ENCODE measurements around the gene LEFTY1.
A peak's percentile ranks its signal among the peaks of the same experiment; 100 is the strongest.
"Not testable (repeated sequence)": the region's sequence is repeated elsewhere in the genome, so short reads cannot be mapped to it uniquely, and the experiment has no call there.

The LEFTY1 gene

DNA sequence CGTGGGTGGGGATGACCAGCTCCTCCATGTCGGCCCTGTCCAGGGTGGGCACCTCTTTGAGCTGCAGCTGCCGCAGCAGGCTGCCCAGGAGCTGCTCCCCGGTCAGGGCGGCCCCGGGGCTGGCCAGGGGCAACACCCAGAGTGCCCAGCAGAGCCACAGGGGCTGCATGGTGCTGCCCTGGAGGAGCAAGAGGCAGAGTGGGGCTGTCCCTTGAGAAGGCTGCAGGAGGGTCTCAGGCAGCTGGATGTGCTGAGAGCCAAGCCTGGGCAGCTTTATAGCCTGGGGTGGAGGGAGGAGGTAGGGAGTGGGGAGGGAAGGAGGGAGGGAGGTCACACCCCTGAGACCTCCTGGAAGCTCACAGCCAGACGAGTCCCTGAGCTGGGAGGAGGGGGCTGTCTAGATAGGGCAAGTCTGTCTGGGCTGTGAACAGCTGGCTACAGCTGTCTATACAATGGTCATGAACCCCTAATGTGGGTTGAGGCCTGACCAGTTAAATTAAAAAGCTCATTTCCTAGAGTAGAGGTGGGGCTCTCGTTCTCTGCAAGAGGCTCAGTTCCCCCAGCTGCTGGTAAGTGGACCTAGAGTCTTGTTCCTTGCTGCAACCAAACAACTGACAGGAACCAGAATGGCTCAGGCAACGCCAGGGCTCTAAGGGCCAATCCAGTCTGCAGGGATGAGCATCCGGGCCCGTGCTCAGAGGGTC is at the start of gene LEFTY1:
TSS of gene LEFTY1 (minus strand) at position 249 of the 704 bp plus-strand sequence. CDS start at position 169, 80 bp downstream.
- no peak for DNase-seq

- DNase-seq: no peak
Observed at GRCh38 chr1:225937048-225937968, 48.4 kb upstream of the LEFTY1 start.

GRCh38 chr1:225936523-225936922 is 47.6 kb upstream of the LEFTY1 start:
- DNase-seq: no peak

- DNase-seq: not testable (repeated sequence)
Observed at GRCh38 chr1:225936086-225936485, 47.1 kb upstream of the LEFTY1 start.

DNA sequence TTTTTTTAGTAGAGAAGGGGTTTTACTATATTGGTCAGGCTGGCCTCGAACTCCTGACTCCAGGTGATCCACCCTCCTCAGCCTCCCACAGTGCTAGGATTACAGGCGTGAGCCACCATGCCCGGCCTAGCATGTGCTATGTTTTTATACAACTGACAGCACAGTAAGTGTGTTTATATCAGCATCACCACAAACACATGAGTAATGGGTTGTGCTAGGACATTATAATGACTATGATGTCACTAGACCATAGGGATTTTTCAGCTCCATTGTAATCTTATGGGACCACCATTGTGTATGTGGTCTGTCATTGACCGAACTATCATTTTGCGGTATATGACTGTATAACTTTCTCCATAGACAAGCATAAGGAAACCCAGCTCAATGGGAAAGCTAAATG is 45.8 kb upstream of the LEFTY1 start:
- no peak for DNase-seq

- no peak for DNase-seq
Observed at GRCh38 chr1:225933072-225933471, 44.1 kb upstream of the LEFTY1 start.

GRCh38 chr1:225931270-225932136 is 42.6 kb upstream of the LEFTY1 start:
- no peak for DNase-seq

GRCh38 chr1:225930566-225930965 is 41.6 kb upstream of the LEFTY1 start:
- no peak for DNase-seq

DNA sequence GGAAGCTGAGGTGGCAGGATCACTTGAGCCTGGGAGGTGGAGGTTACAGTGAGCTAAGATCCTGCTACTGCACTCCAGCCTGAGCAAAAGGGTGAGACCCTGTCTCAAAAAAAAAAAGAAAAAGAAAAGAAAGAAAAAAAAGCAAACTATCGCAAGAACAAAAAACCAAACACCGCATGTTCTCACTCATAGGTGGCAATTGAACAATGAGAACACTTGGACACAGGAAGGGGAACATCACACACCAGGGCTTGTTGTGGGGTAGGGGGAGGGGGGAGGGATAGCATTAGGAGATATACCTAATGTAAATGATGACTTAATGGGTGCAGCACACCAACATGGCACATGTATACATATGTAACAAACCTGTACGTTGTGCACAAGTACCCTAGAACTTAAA is 40.5 kb upstream of the LEFTY1 start:
- DNase-seq: not testable (repeated sequence)

- DNase-seq: no peak
Observed at GRCh38 chr1:225928186-225929175, 39.5 kb upstream of the LEFTY1 start.

DNA sequence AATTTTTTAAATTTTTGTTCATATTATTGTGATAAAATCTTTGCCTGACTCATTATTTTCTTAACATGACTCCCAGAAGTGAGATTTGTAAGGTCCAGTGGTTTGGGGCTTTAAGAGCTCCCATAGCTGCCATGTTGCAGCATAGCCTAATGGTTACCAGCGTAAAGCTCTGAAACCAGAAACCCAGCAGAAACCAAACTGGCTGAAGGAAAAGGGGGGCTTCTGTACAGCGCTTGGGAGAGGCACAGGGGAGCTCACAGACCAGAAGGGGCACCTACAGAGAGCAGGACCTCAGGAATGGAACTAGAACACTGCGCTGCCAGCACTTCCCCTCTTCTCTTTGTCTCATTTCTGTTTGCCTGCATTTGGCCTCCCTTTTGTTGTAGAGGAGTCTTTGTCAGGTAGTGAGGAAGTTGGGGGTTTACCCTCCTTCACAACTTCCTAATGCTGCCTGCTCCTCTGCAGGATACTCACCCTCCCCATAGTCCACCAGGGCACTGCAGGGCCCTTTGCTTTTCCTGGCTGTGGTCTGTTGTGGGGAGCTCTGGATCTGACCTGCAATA is 37.7 kb upstream of the LEFTY1 start:
- DNase-seq: no peak

- DNase-seq: peak; percentile 77
Observed at GRCh38 chr1:225923692-225924555, 35.0 kb upstream of the LEFTY1 start, which contains the start of gene PYCR2. Gene PYCR2 (minus strand): TSS chr1:225924250. CDS start chr1:225924110, 140 bp downstream.

- DNase-seq: no peak
Observed at GRCh38 chr1:225923381-225923691, 34.4 kb upstream of the LEFTY1 start.

GRCh38 chr1:225921734-225922709 is 33.1 kb upstream of the LEFTY1 start:
- DNase-seq: no peak

DNA sequence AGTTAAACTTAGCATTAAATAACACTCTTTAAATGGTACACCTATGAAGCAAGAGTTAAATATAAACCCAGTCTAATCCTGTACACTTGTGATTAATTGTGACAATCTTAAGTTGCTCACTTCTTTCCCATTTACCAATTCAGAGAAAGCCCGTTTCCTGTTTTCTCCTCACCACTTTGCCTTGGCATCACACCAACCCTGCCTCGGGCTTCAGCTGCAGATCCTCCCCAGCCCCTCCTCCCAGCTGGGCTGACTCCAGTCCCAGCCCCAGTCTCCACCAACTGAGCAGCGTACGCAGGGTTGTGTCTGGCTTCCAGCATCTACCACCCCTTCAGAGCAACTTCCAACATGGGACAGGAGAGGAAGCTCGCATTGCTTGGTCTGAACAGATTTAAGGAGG is 31.0 kb upstream of the LEFTY1 start:
- DNase-seq: no peak

DNA sequence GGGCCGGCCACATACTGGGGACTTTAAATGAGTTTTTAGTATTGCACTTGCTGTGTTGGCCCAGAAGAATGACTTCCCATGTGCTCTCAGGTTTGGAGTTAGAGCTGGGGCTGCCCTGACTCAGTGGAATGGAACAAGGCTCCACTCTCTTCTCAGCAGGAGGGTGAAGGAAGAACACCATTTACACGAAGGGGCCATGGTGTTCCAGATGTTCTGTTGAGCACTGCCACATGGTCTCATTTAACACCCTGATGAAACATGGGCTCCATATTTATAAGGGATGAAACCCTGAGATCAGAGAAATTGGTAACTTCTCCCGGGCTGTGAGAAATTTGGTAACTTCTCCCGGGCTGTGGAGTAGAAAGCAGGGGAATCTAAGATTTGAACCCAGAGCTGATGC is 29.3 kb upstream of the LEFTY1 start:
- DNase-seq: no peak

DNA sequence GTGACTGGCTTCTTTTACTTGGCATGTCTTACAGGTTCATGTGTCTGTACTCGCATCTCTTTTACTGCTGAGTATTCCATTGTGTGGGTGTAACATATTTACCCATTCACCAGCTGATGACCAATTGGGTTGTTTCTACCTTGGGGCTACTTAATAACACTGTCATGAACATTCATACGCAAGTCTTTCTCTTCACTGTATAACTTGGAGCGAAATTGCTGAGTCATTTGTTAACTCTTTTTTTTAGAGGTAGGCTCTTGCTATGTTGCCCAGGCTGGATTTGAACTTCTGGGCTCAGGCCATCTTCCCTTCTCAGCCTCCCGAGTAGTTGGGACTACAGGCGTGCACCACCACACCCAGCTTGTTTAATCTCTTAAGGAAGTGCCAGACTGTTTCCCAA is 28.6 kb upstream of the LEFTY1 start:
- no peak for DNase-seq

GRCh38 chr1:225917101-225917500 is 28.2 kb upstream of the LEFTY1 start:
- no peak for DNase-seq

- peak; percentile 7 for DNase-seq
Observed at GRCh38 chr1:225915538-225915991, 26.6 kb upstream of the LEFTY1 start.
